ENCODE results near the gene YKT6.

YKT6 gene

DNA sequence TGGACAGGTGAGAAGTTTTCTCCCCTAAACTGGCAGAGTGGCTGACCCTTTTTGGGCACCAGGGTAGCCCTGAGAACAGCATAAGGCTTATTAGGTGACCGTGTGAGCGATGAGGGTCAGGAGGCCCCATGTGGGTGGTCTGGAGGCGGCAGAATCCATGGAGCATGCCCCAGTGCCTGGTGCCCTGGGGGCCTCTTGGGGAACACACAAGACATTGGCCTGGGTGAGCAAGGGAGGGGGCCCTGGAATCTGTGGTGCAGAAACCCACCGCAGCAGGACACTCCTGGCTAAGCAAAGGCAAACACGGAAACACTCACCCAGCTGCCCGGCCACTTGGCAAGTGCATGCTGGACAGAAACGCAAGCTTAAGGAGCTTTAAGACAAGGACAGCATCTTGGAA is 29.5 kb downstream of the YKT6 start:
- TF ChIP-seq, protein P1, sequence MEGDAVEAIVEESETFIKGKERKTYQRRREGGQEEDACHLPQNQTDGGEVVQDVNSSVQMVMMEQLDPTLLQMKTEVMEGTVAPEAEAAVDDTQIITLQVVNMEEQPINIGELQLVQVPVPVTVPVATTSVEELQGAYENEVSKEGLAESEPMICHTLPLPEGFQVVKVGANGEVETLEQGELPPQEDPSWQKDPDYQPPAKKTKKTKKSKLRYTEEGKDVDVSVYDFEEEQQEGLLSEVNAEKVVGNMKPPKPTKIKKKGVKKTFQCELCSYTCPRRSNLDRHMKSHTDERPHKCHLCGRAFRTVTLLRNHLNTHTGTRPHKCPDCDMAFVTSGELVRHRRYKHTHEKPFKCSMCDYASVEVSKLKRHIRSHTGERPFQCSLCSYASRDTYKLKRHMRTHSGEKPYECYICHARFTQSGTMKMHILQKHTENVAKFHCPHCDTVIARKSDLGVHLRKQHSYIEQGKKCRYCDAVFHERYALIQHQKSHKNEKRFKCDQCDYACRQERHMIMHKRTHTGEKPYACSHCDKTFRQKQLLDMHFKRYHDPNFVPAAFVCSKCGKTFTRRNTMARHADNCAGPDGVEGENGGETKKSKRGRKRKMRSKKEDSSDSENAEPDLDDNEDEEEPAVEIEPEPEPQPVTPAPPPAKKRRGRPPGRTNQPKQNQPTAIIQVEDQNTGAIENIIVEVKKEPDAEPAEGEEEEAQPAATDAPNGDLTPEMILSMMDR (IDR thresholded peaks at IDR 0.05; ENCODE audit: extremely low read depth, missing control alignments): no peak

DNA sequence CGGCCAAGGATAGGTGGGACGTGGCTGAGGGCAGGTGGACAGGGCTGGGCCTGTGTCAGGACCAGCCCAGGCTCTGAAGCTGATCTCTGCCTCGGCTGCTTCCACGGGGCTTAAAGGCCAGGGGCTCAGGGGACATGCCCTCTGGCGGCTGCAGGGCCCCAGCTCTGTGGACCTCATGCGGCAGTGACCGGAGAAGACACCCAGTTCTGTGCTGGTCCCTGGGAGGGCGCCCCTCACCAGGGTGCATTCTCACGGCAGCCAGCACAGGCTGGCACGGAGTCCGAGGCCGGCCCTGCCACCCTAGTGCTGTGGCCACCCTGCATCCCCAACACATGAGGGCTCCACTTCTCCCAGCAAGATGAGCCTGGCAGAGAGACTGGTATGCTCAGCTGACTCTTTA is 30.3 kb downstream of the YKT6 start:
- no peak for DNase-seq (ENCODE audit: low spot score)
- TF ChIP-seq, protein P1 (IDR thresholded peaks at IDR 0.05; ENCODE audit: extremely low read depth, missing control alignments): no peak

More for the DNA sequence above, 29.5 kb downstream of the YKT6 start:
- no peak for DNase-seq (ENCODE audit: low spot score)

DNA sequence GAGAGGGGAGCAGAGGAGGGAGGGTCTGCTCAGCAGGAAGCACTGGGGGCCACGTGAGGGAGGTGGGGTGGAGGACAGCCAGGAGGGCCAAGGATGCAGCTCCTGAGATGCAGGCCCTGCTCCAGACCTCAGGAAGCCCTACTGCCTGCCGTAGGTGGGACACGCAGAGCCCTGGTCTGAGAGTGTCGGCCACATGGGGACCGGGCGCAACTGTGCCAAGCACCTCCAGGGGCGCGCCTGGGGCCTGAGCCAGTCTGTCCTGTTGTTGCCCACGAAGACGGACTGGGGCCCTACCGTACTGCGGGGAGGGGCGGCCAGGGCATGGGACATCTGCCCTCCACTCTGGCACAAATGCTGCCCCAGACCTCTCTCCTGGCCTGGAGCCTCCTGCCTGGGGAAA is 31.6 kb downstream of the YKT6 start:
- TF ChIP-seq, protein P1 (IDR thresholded peaks at IDR 0.05; ENCODE audit: extremely low read depth, missing control alignments): no peak
- DNase-seq (ENCODE audit: low spot score): no peak

DNA sequence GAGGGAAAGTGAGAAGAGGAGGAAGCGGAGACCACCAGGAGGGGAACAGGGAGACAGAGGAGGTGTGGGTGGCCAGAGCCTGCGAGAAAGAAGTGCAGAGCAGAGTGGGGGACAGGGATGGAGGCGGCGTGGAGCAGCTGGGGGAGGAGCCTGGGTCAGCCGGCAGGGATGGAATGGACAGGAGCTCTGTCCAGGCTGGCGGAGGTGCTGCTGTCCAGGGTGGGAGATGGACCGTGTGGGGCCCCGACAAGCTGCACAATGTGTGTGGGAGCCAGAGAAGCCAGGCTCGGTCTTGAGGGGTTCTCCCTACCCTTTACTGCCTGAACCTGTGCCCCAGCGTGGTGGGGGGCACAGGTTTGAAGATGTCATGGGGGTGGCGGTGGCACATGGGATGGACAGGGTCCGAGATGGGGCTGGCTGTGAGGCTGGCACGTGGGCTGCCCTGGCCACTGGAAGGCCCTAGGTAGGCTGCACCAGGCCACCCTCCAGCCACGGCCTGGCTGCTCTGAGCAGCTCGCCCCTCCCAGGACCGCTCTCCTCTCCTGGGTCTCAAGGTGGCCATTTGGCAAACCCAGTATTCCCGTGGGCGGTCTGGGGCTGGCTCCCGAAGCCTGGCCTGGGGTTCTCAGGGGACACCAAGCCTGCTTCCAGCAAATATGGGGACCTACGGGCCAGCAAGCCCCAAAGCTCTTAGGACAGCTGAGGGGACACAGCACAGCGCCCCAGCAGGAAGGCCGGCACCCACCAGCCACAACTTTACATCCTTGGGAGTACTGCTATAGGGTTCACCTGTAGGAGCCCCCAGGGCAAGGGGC is 32.3 kb downstream of the YKT6 start:
- no peak for DNase-seq (ENCODE audit: low spot score)
- TF ChIP-seq, protein P1 (IDR thresholded peaks at IDR 0.05; ENCODE audit: extremely low read depth, missing control alignments): no peak

DNA sequence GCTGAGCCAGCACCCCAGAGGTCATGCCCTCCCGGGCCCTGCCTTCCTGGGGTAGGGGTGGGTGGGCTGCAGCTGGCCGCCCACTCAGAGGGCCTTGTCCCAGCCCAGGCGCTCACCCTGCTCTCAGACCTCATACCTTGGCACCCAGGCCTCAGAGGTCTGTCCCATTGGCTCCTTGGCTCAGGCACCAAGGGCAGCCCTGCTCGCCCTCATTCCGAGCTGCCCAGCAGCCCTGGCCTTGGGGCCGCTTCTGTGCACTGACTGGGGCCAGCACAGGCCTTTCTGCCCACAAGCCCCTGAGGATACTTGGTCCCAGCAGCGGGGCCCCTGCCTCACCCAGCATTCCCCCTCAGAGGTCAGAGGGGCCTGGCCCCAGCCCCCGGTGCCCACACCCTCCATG is 34.3 kb downstream of the YKT6 start:
- no peak for DNase-seq (ENCODE audit: low spot score)
- TF ChIP-seq, protein P1 (IDR thresholded peaks at IDR 0.05; ENCODE audit: extremely low read depth, missing control alignments): no peak

DNA sequence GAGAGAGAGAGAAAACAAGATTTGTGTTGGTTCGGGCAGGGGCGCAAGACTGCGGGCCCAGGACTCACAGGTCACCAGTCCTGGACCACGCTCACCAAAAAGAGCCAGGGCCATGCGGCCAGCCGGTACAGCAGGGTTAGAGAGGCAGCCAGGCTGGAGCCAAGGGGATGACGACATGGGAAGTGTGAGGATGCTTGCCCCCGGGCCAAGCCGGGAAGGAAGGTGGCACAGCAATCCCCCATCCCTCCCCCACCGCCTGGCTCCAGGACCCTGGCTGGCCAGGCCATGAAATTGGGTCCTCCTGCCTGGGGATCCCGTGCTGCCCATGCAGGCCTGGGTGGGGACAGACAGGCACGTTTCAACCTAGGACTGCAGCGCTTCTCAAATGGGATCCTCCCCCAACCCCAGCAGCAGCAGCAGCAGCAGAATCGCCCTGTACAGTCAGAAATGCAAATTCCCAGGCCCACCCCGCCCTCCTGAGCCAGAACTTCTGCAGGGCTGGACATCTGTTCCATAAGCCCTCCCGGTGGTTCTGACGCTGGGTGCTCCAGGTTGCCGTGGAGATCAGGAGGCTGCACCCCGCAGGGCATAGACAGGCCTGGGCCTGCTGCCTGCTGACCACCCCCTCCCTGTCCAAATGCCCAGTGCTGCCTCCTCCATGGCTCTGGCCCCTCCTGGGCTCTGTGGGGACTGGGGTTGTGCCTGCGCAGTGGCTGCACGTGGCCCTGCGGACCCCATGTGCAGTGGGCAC is 35.0 kb downstream of the YKT6 start:
- no peak for DNase-seq (ENCODE audit: low spot score)
- TF ChIP-seq, protein P1 (IDR thresholded peaks at IDR 0.05; ENCODE audit: extremely low read depth, missing control alignments): no peak

DNA sequence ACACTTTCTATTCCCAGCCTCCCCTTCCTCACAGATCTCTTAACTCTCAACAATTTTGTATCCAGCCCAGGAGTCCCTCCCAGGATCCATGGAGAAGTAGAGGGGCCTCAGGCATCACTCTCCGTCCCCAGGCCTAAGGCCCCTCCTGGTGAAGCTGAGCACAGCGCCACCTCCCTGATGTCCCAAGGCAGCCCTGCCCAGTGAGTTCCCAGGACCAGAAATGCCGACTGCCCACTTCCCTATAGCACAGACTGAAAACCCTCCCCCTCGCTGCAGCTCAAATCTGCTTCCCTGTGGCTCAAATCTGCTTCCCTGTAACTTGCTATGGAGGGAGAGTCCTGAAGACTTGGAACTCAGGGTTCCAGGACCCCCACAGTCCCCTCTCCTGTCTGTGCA is 35.6 kb downstream of the YKT6 start:
- DNase-seq (ENCODE audit: low spot score): no peak
- TF ChIP-seq, protein P1 (IDR thresholded peaks at IDR 0.05; ENCODE audit: extremely low read depth, missing control alignments): no peak

All from GM20000 (cell line).